Dedifferentiated amniotic fluid mesenchymal stem cell (primary cell): ENCODE data around the gene FAM53C.
"Not testable (repeated sequence)": the region's sequence is repeated elsewhere in the genome, so short reads cannot be mapped to it uniquely, and the experiment has no call there.

ENCODE experiments used
- DNase-seq: peaks from one replicate; pipeline ENCODE4 v3.0.0-alpha.2; 2016; ENCODE audit errors: extremely low spot score

The FAM53C gene

GRCh38 chr5:138337685-138338410, at the start of gene FAM53C:
Gene FAM53C, plus strand, starts transcription at chr5:138338266. Its CDS starts 3,070 bp downstream, at chr5:138341336.
- peak; percentile 87 for DNase-seq

GRCh38 chr5:138289296-138289695, 48.8 kb upstream of the FAM53C start:
- no peak for DNase-seq

GRCh38 chr5:138303372-138303771, 34.7 kb upstream of the FAM53C start:
- DNase-seq = no peak

DNA sequence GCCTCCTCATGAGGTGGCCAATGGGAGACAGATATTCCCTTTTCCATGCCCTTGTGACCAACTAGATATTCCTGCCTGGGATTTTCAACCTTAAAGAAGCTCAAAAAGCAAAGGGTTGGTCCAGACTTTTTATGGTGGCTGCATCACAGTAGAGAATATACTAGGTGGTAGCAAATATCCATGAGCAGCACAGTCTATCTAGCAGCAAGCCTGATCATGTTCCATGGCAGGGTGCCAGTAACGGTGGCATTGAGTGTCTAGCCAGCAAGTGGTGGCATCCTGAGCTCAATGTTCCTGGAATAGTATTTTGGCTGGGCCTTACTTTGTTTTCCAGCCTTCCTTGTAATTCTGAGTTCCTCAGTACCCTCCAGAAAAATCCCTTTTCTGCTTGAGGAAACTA, 32.3 kb upstream of the FAM53C start:
- DNase-seq = no peak

DNA sequence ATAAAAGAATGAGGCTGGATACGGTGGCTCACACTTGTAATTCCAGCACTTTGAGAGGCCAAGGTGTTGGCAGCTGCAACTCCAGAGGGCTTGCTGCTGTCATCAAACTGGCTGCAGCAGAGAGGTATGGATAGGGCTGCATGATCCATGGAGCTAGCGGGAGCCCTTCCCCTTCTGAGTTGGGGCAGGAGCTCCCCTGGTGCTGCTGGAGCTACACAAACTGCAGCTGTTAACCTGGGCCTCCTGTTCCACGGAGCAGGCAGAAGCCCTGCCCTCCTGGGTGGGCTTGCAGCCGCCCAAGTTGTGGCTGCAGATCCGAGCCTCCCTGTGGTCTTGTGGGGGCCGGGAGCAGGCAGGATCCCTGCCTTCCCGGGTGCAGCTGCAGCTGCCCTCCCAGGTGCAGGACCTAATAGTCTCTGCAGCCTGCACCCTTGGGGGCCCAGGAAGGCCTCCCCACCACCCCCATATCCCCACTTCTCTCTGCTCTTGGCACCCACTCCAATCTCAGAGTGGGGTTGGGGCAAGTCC, 22.3 kb upstream of the FAM53C start:
- DNase-seq = no peak

- DNase-seq = no peak
Observed at GRCh38 chr5:138316355-138316754, 21.7 kb upstream of the FAM53C start.

- DNase-seq = not testable (repeated sequence)
Observed at GRCh38 chr5:138318211-138318610, 19.9 kb upstream of the FAM53C start.

DNA sequence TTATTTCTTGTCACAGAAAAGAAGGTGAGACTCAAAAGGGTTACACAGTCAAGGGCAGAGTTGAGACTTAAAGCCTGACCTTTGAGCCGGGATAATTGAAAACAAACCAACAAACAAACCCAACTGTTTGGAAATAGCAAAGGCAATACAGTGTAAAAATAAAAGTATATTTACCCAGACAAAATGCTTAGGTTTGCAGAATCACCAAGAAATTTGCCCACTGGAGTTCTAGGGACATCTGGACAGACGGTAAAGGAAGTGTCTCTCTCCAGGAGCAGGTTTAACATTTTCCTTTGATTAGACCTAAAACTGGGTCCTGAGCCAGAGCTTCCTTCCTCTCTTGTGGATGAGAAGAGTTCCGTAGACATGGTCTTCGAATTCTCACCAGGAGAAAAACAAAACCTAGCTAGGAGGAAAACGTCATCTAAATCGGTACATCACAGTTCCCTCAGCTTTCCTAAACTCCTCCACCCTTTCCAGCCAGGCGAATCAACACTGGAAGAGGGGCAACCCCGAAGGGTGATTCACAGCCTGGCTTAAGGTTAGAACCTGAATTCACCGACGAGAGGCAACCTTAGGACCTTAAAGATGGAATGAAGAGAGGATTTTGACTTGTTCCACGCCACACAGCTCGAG, 7.1 kb upstream of the FAM53C start:
- DNase-seq = no peak

- peak; percentile 100 for DNase-seq
Observed at GRCh38 chr5:138331449-138332368, 6.4 kb upstream of the FAM53C start, which contains the start of gene CDC25C. Gene CDC25C, minus strand, starts transcription at chr5:138331804. Its CDS starts 624 bp downstream, at chr5:138331180.

DNA sequence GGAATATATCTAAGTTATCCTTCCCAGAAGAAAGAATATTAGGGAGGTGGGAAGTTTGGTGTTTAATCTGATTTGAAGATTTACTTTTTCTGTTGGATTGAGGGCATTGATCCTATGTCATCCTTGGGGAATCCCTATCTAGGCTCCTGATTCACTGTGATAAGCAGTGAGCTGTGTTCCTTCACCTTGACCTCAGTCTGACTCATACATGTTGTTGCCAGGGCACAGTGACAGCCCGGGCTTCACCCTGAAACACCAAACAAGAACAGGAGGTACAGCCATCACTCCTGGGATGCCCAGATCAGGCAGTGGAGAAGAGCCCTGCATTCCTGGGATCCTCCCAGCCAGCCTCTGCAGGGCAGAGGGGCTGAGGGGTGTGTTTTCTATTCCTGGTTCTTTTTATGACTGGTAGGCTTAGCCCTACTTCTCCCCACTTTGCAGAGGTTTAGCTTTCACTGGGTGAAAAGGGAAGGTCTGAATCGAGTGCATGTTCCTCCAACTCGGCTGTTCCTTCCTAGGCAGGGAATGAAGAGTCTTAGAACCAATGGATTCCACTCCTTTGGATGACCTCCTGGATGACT, 3.1 kb upstream of the FAM53C start:
- DNase-seq = no peak

- DNase-seq = peak; percentile 85
Observed at GRCh38 chr5:138336952-138337684, 948 bp upstream of the FAM53C start.

DNA sequence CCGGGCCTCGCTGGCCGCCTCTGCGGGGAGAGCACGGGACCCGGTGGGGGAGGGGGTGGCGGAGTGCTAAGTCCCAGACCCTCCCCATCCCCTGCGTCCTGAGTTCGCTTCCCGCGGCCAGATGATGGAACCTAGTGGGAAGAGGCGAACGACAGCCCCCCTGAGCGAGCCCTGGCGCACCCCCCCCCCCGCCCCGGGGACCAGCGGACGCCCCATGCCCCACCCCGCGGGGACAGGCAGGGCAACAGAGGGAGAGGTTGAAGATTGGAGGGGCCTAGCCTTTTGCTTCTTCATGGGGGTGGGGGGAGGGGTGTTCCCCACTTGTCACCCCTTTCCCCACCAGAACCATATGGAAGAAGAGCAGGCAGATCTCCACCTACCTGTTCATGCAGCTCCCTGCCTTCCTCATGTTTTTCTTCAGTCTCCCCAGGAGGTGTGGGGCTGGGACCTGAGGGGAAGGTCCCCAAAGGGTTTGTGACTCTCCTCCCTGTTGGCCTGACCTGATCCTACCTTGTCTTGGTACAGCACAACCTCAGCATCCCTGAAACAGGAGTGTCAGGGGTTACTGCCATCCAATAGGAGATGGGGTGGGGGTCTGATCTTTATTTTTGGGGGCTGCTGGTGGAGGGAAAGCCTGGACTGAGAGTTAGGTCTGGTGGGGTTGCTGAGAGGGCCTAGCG, 485 bp downstream of the FAM53C start:
- no peak for DNase-seq

- DNase-seq = no peak
Observed at GRCh38 chr5:138339091-138339456, 1.0 kb downstream of the FAM53C start.

GRCh38 chr5:138339464-138339863, 1.4 kb downstream of the FAM53C start:
- DNase-seq = no peak

DNA sequence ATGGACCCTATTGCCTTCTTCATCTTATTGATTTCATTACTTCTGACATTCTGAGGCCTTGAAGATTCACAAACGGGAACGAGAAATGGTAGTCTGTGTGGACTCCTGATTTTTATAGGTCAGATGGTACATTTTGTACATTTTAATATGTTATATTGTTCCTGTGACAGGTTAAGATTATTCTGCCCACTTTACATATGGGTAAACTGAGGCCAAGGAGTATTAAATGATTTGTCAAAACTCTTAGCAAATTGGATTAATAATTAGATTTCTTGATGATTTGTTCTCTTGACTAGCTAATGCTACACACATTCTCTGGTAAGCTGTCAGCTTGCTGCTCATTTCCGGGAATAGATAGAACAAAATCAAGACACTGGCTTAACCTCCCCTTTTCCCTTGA, 1.9 kb downstream of the FAM53C start:
- DNase-seq = no peak

GRCh38 chr5:138344887-138345622, 7.0 kb downstream of the FAM53C start:
- DNase-seq = no peak

DNA sequence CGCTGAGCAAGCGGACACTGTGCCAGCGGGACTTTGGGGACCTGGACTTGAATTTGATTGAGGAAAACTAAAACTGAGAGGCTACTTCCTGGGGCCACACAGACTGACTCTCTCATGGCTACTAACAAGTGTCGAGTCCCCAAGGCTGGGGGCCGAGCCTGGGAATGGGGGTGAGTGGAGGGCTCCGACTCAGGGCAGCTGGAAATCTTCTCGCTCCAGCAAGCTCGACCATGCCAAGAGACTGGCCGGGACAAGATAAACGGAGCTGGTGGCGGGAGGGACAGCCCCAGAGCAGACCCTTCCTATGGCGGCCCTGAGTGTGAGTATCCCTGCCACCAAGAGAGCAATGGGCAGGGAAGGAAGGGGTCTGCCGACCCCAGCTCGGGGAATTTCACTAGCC, 8.8 kb downstream of the FAM53C start:
- no peak for DNase-seq

- no peak for DNase-seq
Observed at GRCh38 chr5:138349852-138350562, 11.9 kb downstream of the FAM53C start.

DNA sequence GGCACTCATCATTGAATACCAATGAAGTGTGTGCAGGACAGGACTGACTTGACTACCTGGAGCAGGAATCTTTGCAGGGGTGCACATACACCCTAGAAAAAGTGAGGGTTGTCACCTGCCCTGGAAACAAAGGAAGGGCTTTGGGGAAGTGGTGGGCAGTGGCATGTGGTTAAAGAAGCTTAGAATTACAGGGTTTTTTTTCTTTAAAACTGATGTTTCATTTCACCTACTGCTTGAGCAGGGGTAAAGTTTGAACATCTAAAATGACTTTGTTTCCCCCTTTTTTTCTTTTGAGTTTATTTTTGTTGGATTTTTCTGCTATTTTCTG, 12.5 kb downstream of the FAM53C start:
- DNase-seq = no peak
